K562 (cell line): Measurements from ENCODE around the gene ASPRV1. TPM values are rescaled to one million over a fixed set of nuclear protein-coding genes. Genes with fewer than 3 reads are reported as not detected.

Source experiments
- AFF4 ChIP-seq: sonication (generic); formaldehyde crosslinking; IDR thresholded peaks from 2 replicates; pipeline ENCODE4 v1.8.0; 2023; ENCODE audit warnings: mild to moderate bottlenecking, missing genetic modification reagents
- ARID1B ChIP-seq: fragments of 450-650 bp; IDR thresholded peaks from 2 replicates; pipeline ENCODE4 v1.6.1; 2016; ENCODE audit warnings: antibody characterized with exemption, mild to moderate bottlenecking, inconsistent platforms
- BRD9 ChIP-seq: fragments of 450-650 bp; IDR thresholded peaks from 2 replicates; pipeline ENCODE4 v1.6.1; 2018; ENCODE audit warnings: low read depth; ENCODE audit not compliant: partially characterized antibody
- CBFA2T2 ChIP-seq: fragments of 450-650 bp; conservative IDR thresholded peaks from 2 replicates; pipeline ENCODE4 v1.6.1; 2017; ENCODE audit warnings: mild to moderate bottlenecking
- CEBPB ChIP-seq: fragments of 450-650 bp; IDR thresholded peaks from 2 replicates; pipeline ENCODE4 v1.6.1; 2016; ENCODE audit warnings: missing genetic modification characterization, missing compliant biosample characterization
- EP400 ChIP-seq: fragments of 450-650 bp; IDR thresholded peaks from 2 replicates; pipeline ENCODE4 v1.6.1; 2017; ENCODE audit warnings: antibody characterized with exemption, mild to moderate bottlenecking, moderate library complexity
- GTF2A2 ChIP-seq: IDR thresholded peaks from 2 replicates; pipeline ENCODE4 v1.6.1; 2016; ENCODE audit warnings: mild to moderate bottlenecking, missing genetic modification characterization, missing compliant biosample characterization
- JUND ChIP-seq, 2 experiments: IDR thresholded peaks; 2 replicates in 1 of 2; 3 replicates in 1 of 2; pipeline ENCODE4 v1.6.1; 2011; ENCODE audit warnings: borderline replicate concordance in 2 of 2, low read depth in 2 of 2, low read length in 2 of 2, improper control_type of control experiment in 1 of 2, missing biosample characterization in 1 of 2, missing genetic modification characterization in 1 of 2, missing genetic modification reagents in 1 of 2
- MAZ ChIP-seq, 2 experiments: fragments of 450-650 bp in 1 of 2; sonication (generic) in 1 of 2; formaldehyde crosslinking; IDR thresholded peaks in 1 of 2; conservative IDR thresholded peaks in 1 of 2; 2 replicates each; pipeline versions ENCODE4 v1.4.0 to v1.5.0; 2020; ENCODE audit warnings: mild to moderate bottlenecking in 1 of 2, missing genetic modification reagents in 1 of 2
- NBN ChIP-seq: fragments of 450-650 bp; IDR thresholded peaks from 2 replicates; pipeline ENCODE4 v1.6.1; 2016; ENCODE audit warnings: low read depth, mild to moderate bottlenecking
- SIRT6 ChIP-seq: IDR thresholded peaks from one replicate; pipeline ENCODE4 v1.6.1; 2012; ENCODE audit warnings: low read depth, mild to moderate bottlenecking, control low read depth, inconsistent platforms, low read length, moderate library complexity
- SMARCE1 ChIP-seq: fragments of 450-650 bp; IDR thresholded peaks from 2 replicates; pipeline ENCODE4 v1.7.1; 2016; ENCODE audit warnings: mild to moderate bottlenecking
- SP1 ChIP-seq: sonication (generic); formaldehyde crosslinking; IDR thresholded peaks from 2 replicates; pipeline ENCODE4 v1.8.1; 2022; ENCODE audit warnings: mild to moderate bottlenecking, missing genetic modification reagents
- TAF7 ChIP-seq: fragments of 450-650 bp; IDR thresholded peaks from 2 replicates; pipeline ENCODE4 v1.6.1; 2016; ENCODE audit warnings: missing genetic modification characterization, missing compliant biosample characterization
- TBL1XR1 ChIP-seq, 2 experiments: IDR thresholded peaks; 2 replicates each; pipeline ENCODE4 v1.6.1; 2012; ENCODE audit warnings: improper control_type of control experiment in 2 of 2, low read length in 2 of 2, mild to moderate bottlenecking in 1 of 2
- TEAD4 ChIP-seq, 2 experiments: sonication (generic) in 1 of 2; formaldehyde crosslinking in 1 of 2; IDR thresholded peaks; 2 replicates each; pipeline versions ENCODE4 v1.6.1 to v1.8.0; 2012 to 2022; ENCODE audit warnings: borderline replicate concordance in 1 of 2, inconsistent platforms in 1 of 2, low read length in 1 of 2, mild to moderate bottlenecking in 1 of 2, missing genetic modification reagents in 1 of 2
- ZNF175 ChIP-seq: fragments of 200-800 bp; sonication (Bioruptor generic); IDR thresholded peaks from 2 replicates; pipeline ENCODE4 v1.6.1; 2016; ENCODE audit warnings: low read depth, mild to moderate bottlenecking, missing genetic modification characterization, missing compliant biosample characterization
- ZNF316 ChIP-seq: fragments of 450-650 bp; IDR thresholded peaks from 2 replicates; pipeline ENCODE4 v1.6.1; 2016
- polyA plus RNA-seq, 8 experiments: library from polyadenylated mRNA; depleted of rRNA in 4 of 8; stranded (reverse) in 5 of 8; unstranded in 3 of 8; fragments of >200 nt; fragmentation: Nextera tagmentation in 2 of 8; fragmentation: Illumina TruSeq in 1 of 8; extraction: Ambion mirVana in 2 of 8; extraction: Trizol in 1 of 8; gene quantifications; 2 replicates each; pipeline versions ENCODE4 v1.2.1 to v1.2.3, GENCODE V29; 2011 to 2014; ENCODE audit warnings: inconsistent platforms in 1 of 8, missing spikeins in 1 of 8
- total RNA-seq, 7 experiments: library from RNA; depleted of rRNA in 6 of 7; stranded (reverse); fragments of >200 nt in 6 of 7; fragmentation: Illumina TruSeq in 2 of 7; extraction: Trizol in 2 of 7; gene quantifications; 2 replicates each; pipeline versions ENCODE4 v1.2.1 to v1.2.3, GENCODE V29; 2011 to 2021; ENCODE audit warnings: low replicate concordance in 1 of 7
- TF ChIP-seq, protein P1 (sequence below), 2 experiments: fragments of 450-650 bp; IDR thresholded peaks; 2 replicates each; pipeline ENCODE4 v1.6.1; 2016
- TF ChIP-seq, protein P2 (sequence below): fragments of 250-450 bp; sonication (Bioruptor Pico); IDR thresholded peaks from 2 replicates; pipeline ENCODE4 v1.8.0; 2022; ENCODE audit warnings: moderate library complexity, mild to moderate bottlenecking, inconsistent platforms

ASPRV1 gene
- total and polyA plus RNA-seq, 9 of the 15 experiments (the other 6 are each of a cell fraction or from before 2014, with no cell fraction given), result 0.17 to 0.72 (median 0.47) TPM; not detected in 1

DNA sequence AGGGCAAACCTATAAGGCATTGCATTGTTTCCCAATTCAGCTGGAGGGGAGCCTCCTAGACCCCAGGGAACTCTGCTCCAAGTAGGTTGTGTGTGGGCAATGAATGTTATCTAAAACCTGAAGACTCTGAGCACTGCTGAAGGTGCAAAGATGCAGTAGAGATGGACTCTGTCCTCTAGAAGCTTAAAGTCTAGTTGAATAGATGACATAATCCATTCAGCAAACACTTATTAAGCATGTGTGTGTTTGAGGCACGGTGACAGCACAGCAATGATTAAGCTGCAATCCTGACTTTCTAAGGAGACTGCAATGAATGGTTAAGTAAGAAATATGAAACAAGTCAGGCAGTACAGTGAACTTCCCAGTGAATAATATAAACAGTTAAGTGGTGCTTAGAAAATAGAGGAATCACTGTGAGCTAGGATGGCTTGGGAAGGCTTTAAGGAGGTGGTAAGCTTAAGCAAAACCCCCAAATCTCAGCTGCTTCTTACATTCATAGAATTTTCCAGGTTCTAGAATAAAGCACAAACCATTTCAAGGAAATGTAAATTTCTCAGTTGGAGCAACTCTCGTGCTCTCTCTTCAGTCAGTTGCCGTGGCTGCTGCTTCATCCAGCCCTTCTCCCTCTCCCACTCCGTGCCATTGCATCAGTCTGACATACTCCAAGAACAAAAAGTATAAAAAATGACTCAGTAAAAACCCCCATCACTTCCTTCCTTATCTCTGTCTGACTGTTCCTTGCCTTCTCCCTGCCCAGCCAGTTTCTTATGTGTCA lies 27.4 kb downstream of the ASPRV1 start (continued):
- TF ChIP-seq SIRT6 (no peak), EP400 (peak; percentile 86), TAF7 (tag) (peak; percentile 53; the same call in 1 of the 2 replicates), CBFA2T2 (no peak), AFF4 (CRISPR knock-in tag) (0 out of 2 replicates have a peak, but pooled peaks have one; percentile 49), JUND (IDR thresholded peaks at IDR 0.05; ENCODE audit: borderline replicate concordance, low read depth, low read length) (peak; percentile 83), JUND (tag; IDR thresholded peaks at IDR 0.05; ENCODE audit: borderline replicate concordance, low read depth, low read length) (peak; percentile 73; the same call in 1 of the 3 replicates), ZNF316 (peak; percentile 85), SMARCE1 (peak; percentile 89), MAZ (CRISPR knock-in tag; conservative IDR thresholded peaks at IDR 0.05 in 1 of 2, IDR thresholded peaks at IDR 0.05 in 1 of 2) (peak; percentile 28 to 48; a peak in 1 of 4 replicates), SP1 (CRISPR knock-in tag) (no peak), TEAD4 (IDR thresholded peaks at IDR 0.05; ENCODE audit: low read length) (peak; percentile 36; the same call in 1 of the 2 replicates), TEAD4 (CRISPR knock-in tag; IDR thresholded peaks at IDR 0.05; ENCODE audit: borderline replicate concordance) (no peak), NBN (peak; percentile 86; the same call in 1 of the 2 replicates), CEBPB (peak; percentile 80), ZNF175 (CRISPR knock-in tag) (peak; percentile 75; the same call in 1 of the 2 replicates), GTF2A2 (peak; percentile 36; the same call in 1 of the 2 replicates), ARID1B (peak; percentile 88), TBL1XR1 (IDR thresholded peaks at IDR 0.05; ENCODE audit: low read length in 2 of 2) (peak in 1 of 2 experiments; percentile 42; a peak in 1 of 4 replicates), BRD9 (peak; percentile 69)
- TF ChIP-seq, protein P1, sequence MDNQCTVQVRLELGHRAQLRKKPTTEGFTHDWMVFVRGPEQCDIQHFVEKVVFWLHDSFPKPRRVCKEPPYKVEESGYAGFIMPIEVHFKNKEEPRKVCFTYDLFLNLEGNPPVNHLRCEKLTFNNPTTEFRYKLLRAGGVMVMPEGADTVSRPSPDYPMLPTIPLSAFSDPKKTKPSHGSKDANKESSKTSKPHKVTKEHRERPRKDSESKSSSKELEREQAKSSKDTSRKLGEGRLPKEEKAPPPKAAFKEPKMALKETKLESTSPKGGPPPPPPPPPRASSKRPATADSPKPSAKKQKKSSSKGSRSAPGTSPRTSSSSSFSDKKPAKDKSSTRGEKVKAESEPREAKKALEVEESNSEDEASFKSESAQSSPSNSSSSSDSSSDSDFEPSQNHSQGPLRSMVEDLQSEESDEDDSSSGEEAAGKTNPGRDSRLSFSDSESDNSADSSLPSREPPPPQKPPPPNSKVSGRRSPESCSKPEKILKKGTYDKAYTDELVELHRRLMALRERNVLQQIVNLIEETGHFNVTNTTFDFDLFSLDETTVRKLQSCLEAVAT (IDR thresholded peaks at IDR 0.05), result 0 out of 4 replicates have a peak, but pooled peaks of 1 of the 2 experiments have one; percentile 53
- TF ChIP-seq, protein P2, sequence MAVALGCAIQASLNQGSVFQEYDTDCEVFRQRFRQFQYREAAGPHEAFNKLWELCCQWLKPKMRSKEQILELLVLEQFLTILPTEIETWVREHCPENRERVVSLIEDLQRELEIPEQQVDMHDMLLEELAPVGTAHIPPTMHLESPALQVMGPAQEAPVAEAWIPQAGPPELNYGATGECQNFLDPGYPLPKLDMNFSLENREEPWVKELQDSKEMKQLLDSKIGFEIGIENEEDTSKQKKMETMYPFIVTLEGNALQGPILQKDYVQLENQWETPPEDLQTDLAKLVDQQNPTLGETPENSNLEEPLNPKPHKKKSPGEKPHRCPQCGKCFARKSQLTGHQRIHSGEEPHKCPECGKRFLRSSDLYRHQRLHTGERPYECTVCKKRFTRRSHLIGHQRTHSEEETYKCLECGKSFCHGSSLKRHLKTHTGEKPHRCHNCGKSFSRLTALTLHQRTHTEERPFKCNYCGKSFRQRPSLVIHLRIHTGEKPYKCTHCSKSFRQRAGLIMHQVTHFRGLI (CRISPR knock-in tag), result 0 out of 2 replicates have a peak, but pooled peaks have one; percentile 6
